OCI-LY3 (cell line): ENCODE results near the gene PACRG.

ENCODE experiments used
- H2AFZ ChIP-seq: fragments of 200-600, 300-600 bp; shearing (Covaris generic); 2 replicates; pipeline ENCODE4 v1.6.0; 2014; ENCODE audit warnings: antibody characterized with exemption, low read depth, low read length
- H3K27ac ChIP-seq: fragments of 200-600, 300-600 bp; sonication (generic); 2 replicates; pipeline ENCODE4 v1.5.1; 2014; ENCODE audit warnings: mild to moderate bottlenecking, low read length, moderate library complexity, mixed read lengths
- H3K27me3 ChIP-seq: fragments of 200-600, 300-600 bp; sonication (generic); 2 replicates; pipeline ENCODE4 v1.6.1; 2014; ENCODE audit warnings: low read depth, low read length, mixed read lengths
- H3K36me3 ChIP-seq: fragments of 200-600, 300-600 bp; sonication (generic); replicated peaks from 2 replicates; pipeline ENCODE3; 2014; ENCODE audit warnings: low read depth, low read length, mixed read lengths
- H3K4me1 ChIP-seq: fragments of 300-600, 200-600 bp; sonication (generic); 2 replicates; pipeline ENCODE4 v1.6.1; 2014; ENCODE audit warnings: low read length, mixed read lengths
- H3K4me2 ChIP-seq: fragments of 200-600, 300-600 bp; sonication (generic); 2 replicates; pipeline ENCODE4 v1.6.1; 2014; ENCODE audit warnings: low read length, mixed read lengths
- H3K4me3 ChIP-seq: fragments of 300-600, 200-600 bp; sonication (generic); 2 replicates; pipeline ENCODE4 v1.5.1; 2014; ENCODE audit warnings: antibody characterized with exemption, mild to moderate bottlenecking, low read length, moderate library complexity
- H3K79me2 ChIP-seq: fragments of 300-600, 200-600 bp; shearing (Covaris generic); 2 replicates; pipeline ENCODE4 v1.6.1; 2014; ENCODE audit warnings: mild to moderate bottlenecking, low read length, mixed read lengths
- H3K9ac ChIP-seq: fragments of 300-600, 200-600 bp; shearing (Covaris generic); 2 replicates; pipeline ENCODE4 v1.6.0; 2014; ENCODE audit warnings: mild to moderate bottlenecking, low read length, moderate library complexity
- H3K9me3 ChIP-seq: fragments of 200-600, 300-600 bp; shearing (Covaris generic); 2 replicates; pipeline ENCODE4 v1.6.1; 2014; ENCODE audit warnings: low read length, mixed read lengths; ENCODE audit not compliant: insufficient read depth
- H4K20me1 ChIP-seq: fragments of 200-600, 300-600 bp; sonication (generic); 2 replicates; pipeline ENCODE4 v1.6.1; 2016; ENCODE audit warnings: low read length, mixed read lengths; ENCODE audit not compliant: insufficient read depth
- CTCF ChIP-seq: fragments of 200-600, 300-600 bp; sonication (generic); IDR thresholded peaks from 2 replicates; pipeline ENCODE4 v1.5.1; 2014; ENCODE audit warnings: antibody characterized with exemption, low read length, low read depth
- EZH2phosphoT487 ChIP-seq: fragments of 200-600 bp; shearing (Covaris generic); IDR thresholded peaks from 2 replicates; pipeline ENCODE4 v1.6.1; 2018; ENCODE audit warnings: antibody characterized with exemption, mixed run types, low read depth

Gene PACRG

DNA sequence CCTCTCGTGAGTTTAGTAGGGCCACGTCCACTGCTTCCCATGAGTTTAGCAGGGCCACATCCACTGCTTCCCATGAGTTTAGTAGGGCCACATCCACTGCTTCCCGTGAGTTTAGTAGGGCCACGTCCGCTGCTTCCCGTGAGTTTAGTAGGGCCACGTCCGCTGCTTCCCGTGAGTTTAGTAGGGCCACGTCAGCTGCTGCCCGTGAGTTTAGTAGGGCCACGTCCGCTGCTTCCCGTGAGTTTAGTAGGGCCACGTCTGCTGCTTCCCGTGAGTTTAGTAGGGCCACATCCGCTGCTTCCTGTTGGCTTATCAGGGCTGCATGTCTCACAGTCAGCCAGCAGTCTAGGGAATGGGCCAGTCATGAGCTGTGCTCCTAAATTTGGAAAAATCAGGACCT is 573.1 kb downstream of the PACRG start:
- no peak overlapping the region for H3K27ac ChIP-seq
- no peak overlapping the region for H3K4me2 ChIP-seq
- no peak overlapping the region for H3K9ac ChIP-seq
- H4K20me1 ChIP-seq = no peaks in the 10 kb centered on the region
- no peak overlapping the region for H3K4me3 ChIP-seq
- H2AFZ ChIP-seq = no peak overlapping the region
- no peaks in the 10 kb centered on the region for H3K79me2 ChIP-seq
- TF ChIP-seq EZH2phosphoT487 = no peak
- no peak for TF ChIP-seq CTCF
- H3K9me3 ChIP-seq = no peaks in the 10 kb centered on the region
- no peaks in the 10 kb centered on the region for H3K27me3 ChIP-seq
- no peaks in the 10 kb centered on the region for H3K4me1 ChIP-seq
- H3K36me3 ChIP-seq = no peaks in the 10 kb centered on the region

DNA sequence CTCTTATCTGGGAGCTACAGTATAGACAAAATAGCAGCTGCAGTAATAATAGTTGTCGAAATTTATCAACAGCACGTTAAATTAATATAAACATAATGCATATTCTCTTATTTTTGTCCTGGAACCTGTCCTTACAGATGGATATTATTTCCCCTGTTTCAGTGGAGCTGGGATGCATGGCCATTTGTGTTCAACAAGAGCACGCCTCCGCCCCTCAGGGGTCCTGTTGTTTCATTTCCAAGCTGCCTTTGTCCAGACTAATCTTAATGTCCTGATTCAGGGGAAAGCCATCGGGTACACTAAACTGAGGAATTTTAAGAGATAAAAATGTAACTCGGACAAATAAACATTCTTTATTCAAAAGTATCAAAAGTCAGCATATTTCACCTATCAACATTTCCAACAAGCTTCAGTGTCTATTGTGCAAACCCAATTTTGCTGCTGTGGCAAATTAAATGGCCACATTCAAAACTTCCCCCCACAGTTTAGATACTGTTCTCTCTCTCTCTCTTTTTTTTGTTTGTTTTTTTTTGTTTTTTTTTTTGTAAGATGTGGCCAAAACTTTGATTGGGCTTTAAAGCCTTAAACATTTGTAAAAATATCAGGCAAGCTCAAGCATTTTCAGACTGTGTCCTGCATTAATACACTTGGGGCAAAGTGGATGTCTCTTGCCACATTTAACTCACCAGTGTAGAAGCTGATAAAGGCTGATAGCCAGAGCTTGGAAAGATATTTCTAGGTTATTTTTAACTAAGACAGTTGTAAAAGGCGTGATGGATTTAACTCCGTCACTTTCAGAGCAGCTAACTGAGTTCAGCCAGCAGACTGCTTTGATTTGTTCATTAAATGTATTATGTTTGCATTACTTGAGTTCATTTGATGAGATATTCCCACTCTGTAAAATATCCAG is 574.2 kb downstream of the PACRG start:
- H3K79me2 ChIP-seq = no peaks in the 10 kb centered on the region
- no peaks in the 10 kb centered on the region for H3K36me3 ChIP-seq
- H3K27ac ChIP-seq = no peak overlapping the region
- TF ChIP-seq CTCF (no peak), EZH2phosphoT487 (no peak)
- H3K9ac ChIP-seq = no peak overlapping the region
- no peaks in the 10 kb centered on the region for H3K27me3 ChIP-seq
- no peak overlapping the region for H3K4me2 ChIP-seq
- no peak overlapping the region for H3K4me3 ChIP-seq
- no peaks in the 10 kb centered on the region for H4K20me1 ChIP-seq
- H2AFZ ChIP-seq = no peak overlapping the region
- H3K9me3 ChIP-seq = no peaks in the 10 kb centered on the region
- no peaks in the 10 kb centered on the region for H3K4me1 ChIP-seq

- H3K36me3 ChIP-seq = no peaks in the 10 kb centered on the region
- no peak overlapping the region for H3K27ac ChIP-seq
- H4K20me1 ChIP-seq = no peaks in the 10 kb centered on the region
- H3K9me3 ChIP-seq = no peaks in the 10 kb centered on the region
- H3K79me2 ChIP-seq = no peaks in the 10 kb centered on the region
- H3K4me1 ChIP-seq = no peaks in the 10 kb centered on the region
- H2AFZ ChIP-seq = no peak overlapping the region
- H3K9ac ChIP-seq = no peak overlapping the region
- no peak overlapping the region for H3K4me2 ChIP-seq
- no peak for TF ChIP-seq EZH2phosphoT487
- TF ChIP-seq CTCF = no peak
- H3K27me3 ChIP-seq = no peaks in the 10 kb centered on the region
- H3K4me3 ChIP-seq = no peak overlapping the region
Observed at GRCh38 chr6:163302747-163303146, 575.0 kb downstream of the PACRG start.

- TF ChIP-seq CTCF (no peak), EZH2phosphoT487 (no peak)
- Histone ChIP-seq H3K9me3 (no peaks in the 10 kb centered on the region), H4K20me1 (no peaks in the 10 kb centered on the region), H3K27ac (no peak overlapping the region), H3K4me3 (no peak overlapping the region), H3K4me1 (no peaks in the 10 kb centered on the region), H3K4me2 (no peak overlapping the region), H3K9ac (no peak overlapping the region), H3K79me2 (no peaks in the 10 kb centered on the region), H3K36me3 (no peaks in the 10 kb centered on the region), H3K27me3 (no peaks in the 10 kb centered on the region), H2AFZ (no peak overlapping the region)
Observed at GRCh38 chr6:163306000-163306399, 578.2 kb downstream of the PACRG start.
